LNCaP clone FGC (cell line): ENCODE measurements around the gene BRD4.
A peak's percentile ranks its signal among the peaks of the same experiment; 100 is the strongest.

Experiments
- DNase-seq: peaks from one replicate; pipeline ENCODE4 v3.0.0-alpha.2; 2011; ENCODE audit warnings: low read depth
- H3K4me3 ChIP-seq: 2 replicates; pipeline ENCODE4 v1.5.1; 2011; ENCODE audit warnings: mild to moderate bottlenecking, low read depth, low read length, control low read depth
- TF ChIP-seq, protein P1 (sequence below): IDR thresholded peaks from 2 replicates; pipeline ENCODE4 v1.5.1; 2012; ENCODE audit warnings: mild to moderate bottlenecking; ENCODE audit not compliant: control insufficient read depth, insufficient read depth; ENCODE audit errors: extremely low read depth

The BRD4 gene

DNA sequence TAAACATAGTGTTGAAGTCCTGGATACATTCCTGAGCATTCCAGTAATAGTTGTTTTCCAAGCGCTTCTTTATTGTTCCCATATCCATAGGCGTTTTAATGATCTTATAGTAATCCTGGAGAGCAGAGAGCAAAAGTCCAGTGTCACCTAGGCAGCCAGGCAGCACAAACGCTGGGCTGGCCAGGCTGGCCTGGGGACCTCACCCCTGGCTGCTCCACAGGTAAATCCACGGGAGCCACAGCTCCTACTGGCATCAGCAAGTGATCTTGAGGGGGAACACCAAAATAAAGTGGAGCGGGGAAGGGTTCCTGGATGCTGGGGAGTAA is 63.4 kb downstream of the BRD4 start:
- TF ChIP-seq, protein P1, sequence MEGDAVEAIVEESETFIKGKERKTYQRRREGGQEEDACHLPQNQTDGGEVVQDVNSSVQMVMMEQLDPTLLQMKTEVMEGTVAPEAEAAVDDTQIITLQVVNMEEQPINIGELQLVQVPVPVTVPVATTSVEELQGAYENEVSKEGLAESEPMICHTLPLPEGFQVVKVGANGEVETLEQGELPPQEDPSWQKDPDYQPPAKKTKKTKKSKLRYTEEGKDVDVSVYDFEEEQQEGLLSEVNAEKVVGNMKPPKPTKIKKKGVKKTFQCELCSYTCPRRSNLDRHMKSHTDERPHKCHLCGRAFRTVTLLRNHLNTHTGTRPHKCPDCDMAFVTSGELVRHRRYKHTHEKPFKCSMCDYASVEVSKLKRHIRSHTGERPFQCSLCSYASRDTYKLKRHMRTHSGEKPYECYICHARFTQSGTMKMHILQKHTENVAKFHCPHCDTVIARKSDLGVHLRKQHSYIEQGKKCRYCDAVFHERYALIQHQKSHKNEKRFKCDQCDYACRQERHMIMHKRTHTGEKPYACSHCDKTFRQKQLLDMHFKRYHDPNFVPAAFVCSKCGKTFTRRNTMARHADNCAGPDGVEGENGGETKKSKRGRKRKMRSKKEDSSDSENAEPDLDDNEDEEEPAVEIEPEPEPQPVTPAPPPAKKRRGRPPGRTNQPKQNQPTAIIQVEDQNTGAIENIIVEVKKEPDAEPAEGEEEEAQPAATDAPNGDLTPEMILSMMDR, result no peak
- no peak overlapping the region for H3K4me3 ChIP-seq
- DNase-seq, result no peak

- TF ChIP-seq, protein P1, result no peak
- DNase-seq, result no peak
- no peak overlapping the region for H3K4me3 ChIP-seq
Measured at GRCh38 chr19:15268192-15268927, 64.0 kb downstream of the BRD4 start.

DNA sequence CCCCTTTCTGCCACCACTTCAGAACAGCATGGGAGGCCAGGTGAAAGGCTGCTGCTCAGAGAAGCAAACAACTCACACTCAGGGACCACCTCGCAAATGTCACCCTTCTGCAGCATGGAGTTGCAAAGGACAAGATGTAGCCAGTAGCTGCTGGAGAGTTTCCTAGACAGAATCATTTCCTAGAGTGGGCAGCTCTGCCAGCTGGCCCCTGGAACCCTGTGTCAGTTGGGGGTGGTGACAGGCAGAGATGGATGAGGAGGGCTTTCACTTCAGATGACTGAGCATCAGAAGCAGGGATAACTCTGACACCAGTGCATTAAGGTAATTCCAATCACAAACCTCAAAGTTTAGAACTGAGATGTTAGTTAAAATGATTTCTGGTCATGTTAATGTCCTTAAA is 65.7 kb downstream of the BRD4 start:
- no peak for DNase-seq
- no peak overlapping the region for H3K4me3 ChIP-seq
- TF ChIP-seq, protein P1, result no peak

GRCh38 chr19:15265850-15266248 is 66.5 kb downstream of the BRD4 start:
- DNase-seq, result peak; percentile 43
- TF ChIP-seq, protein P1, result no peak

DNA sequence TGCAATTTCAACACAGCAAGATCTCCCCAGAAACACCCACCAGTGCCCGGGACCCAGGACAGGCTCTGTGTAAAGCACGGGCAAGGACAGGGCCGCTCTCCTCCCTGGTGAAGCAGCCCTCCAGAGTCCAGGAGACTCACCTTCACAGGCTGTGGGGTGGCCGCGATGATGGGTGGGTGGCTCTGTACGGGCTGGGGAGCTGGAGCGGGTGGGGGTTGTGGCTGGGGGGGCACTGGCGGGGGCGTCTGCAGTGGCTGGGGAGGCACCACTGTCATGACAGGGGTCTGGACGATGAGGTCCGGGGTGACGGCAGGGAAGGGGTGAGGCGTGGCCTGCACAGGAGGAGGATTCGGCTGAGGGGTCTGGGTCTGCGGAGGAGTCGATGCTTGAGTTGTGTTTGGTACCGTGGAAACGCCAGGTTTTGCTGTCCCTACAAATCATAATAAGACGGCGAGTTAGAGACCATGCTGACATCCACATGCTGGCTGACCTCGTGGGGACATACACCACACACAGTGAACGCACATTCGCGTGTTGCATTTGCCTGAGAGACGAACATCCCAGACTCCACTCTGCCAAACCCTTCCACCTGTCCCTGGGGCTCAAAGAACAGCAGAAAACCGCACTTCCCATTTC is 67.0 kb downstream of the BRD4 start:
- DNase-seq, result no peak
- H3K4me3 ChIP-seq, result no peak overlapping the region
- TF ChIP-seq, protein P1, result no peak

More at GRCh38 chr19:15265850-15266248, 66.5 kb downstream of the BRD4 start:
- H3K4me3 ChIP-seq, result no peak overlapping the region

- H3K4me3 ChIP-seq, result no peak overlapping the region
- no peak for DNase-seq
- TF ChIP-seq, protein P1, result no peak
Measured at GRCh38 chr19:15264933-15265206, 67.5 kb downstream of the BRD4 start.
